ENCODE data around the gene SPEG. TPM values are rescaled to one million over a fixed set of nuclear protein-coding genes. Genes with fewer than 3 reads are reported as not detected.

Gene SPEG
- total and polyA plus RNA-seq, 2 of the 8 experiments (the other 6 are each of a cell fraction or from before 2014, with no cell fraction given): 19.9 to 32.0 TPM

GRCh38 chr2:219446101-219446504, 11.5 kb downstream of the SPEG start:
- FAIRE-seq: no peak
- H4K8ac ChIP-seq (ENCODE audit: extremely low read depth, insufficient read depth, low read length): no peak overlapping the region
- TF ChIP-seq RAD21 (IDR thresholded peaks at IDR 0.05 in 1 of 2, conservative IDR thresholded peaks at IDR 0.05 in 1 of 2; ENCODE audit: low read depth in 2 of 2, low read length in 2 of 2): no peak
- TF ChIP-seq TAF1 (IDR thresholded peaks at IDR 0.05; ENCODE audit: low read depth, low read length): no peak
- no peak for TF ChIP-seq CREB1 (IDR thresholded peaks at IDR 0.05)
- TF ChIP-seq TBP (IDR thresholded peaks at IDR 0.05; ENCODE audit: low read depth, low read length): no peak
- no peak for TF ChIP-seq EP300 (IDR thresholded peaks at IDR 0.05; ENCODE audit: borderline replicate concordance in 1 of 2, low read depth in 2 of 2, low read length in 2 of 2)

More at GRCh38 chr2:219446101-219446504, 11.5 kb downstream of the SPEG start:
- no peak overlapping the region for H3K18ac ChIP-seq (ENCODE audit: extremely low read depth, low read length)
- H3K4me2 ChIP-seq (ENCODE audit: insufficient read depth in 1 of 2, low read depth in 2 of 2, low read length in 2 of 2): no peak overlapping the region
- H3K56ac ChIP-seq (replicated peaks; ENCODE audit: insufficient read length, low read depth, low read length): no peak overlapping the region
- no peak overlapping the region for H3K9ac ChIP-seq (replicated peaks in 1 of 4; ENCODE audit: extremely low read depth in 1 of 4, low read depth in 3 of 4, low read length in 3 of 4)
- H2BK12ac ChIP-seq (ENCODE audit: low read depth, low read length): no peak overlapping the region
- no peak overlapping the region for H2BK120ac ChIP-seq (replicated peaks; ENCODE audit: low read depth, low read length)
- CTCF ChIA-PET (ENCODE audit: partially characterized antibody): interaction anchor here (7.5 to 113.1 kb wide), 3 partner anchors 12 to 43 kb away, joined by 72 to 7248 read pairs (median 7248); partner anchors contain the start of genes ASIC4, CHPF, DES and GMPPA
- no peak overlapping the region for H2BK15ac ChIP-seq (ENCODE audit: low read length)
- DNase-seq (ENCODE audit: low read depth in 1 of 2, low spot score in 2 of 2): no peak
- H3K4me1 ChIP-seq (replicated peaks in 1 of 4; ENCODE audit: control insufficient read depth in 3 of 4, insufficient read depth in 4 of 4, low read length in 3 of 4): peaks cover 0 to 29% (median 14%) of the 10 kb centered on the region in 4 experiments; a peak in 6 of 7 replicates
- H3K4me3 ChIP-seq (ENCODE audit: extremely low read depth in 1 of 4, insufficient read depth in 2 of 4, low read depth in 3 of 4, low read length in 4 of 4): no peak overlapping the region
- 46% methylated on average over 5 of the region's 6 CpGs; no CpG with 5 or more reads in 1 of the 2 experiments for WGBS, 2 experiments (ENCODE audit: extremely low coverage in 1 of 2, insufficient coverage in 1 of 2, insufficient read length in 1 of 2, insufficient replicate concordance in 2 of 2, low coverage in 1 of 2, low lambda C conversion rate in 2 of 2, missing lambda C conversion rate in 1 of 2)
- peaks cover 6 to 35% (median 28%) of the 10 kb centered on the region in 4 experiments for H3K27me3 ChIP-seq (replicated peaks in 1 of 4; ENCODE audit: control insufficient read depth in 3 of 4, extremely low read depth in 1 of 4, insufficient read depth in 3 of 4, low read length in 3 of 4)
- no peaks in the 10 kb centered on the region for H3K36me3 ChIP-seq (ENCODE audit: control insufficient read depth in 2 of 4, insufficient read depth in 4 of 4, low read length in 3 of 4)
- peaks cover 2 to 16% of the 10 kb centered on the region in 2 experiments for H4K20me1 ChIP-seq (replicated peaks in 1 of 2; ENCODE audit: control insufficient read depth in 1 of 2, insufficient read depth in 2 of 2, low read length in 2 of 2)
- no peak overlapping the region for H2BK20ac ChIP-seq (ENCODE audit: low read length)
- no peak overlapping the region for H3K27ac ChIP-seq (ENCODE audit: low read depth, low read length)
- H2BK5ac ChIP-seq (ENCODE audit: low read depth, low read length): no peak overlapping the region
- POLR2A ChIA-PET (ENCODE audit: partially characterized antibody): interaction anchor here (0.9 to 2.3 kb wide), 9 partner anchors 10 to 72 kb away, joined by 3 to 13 read pairs (median 5); no protein-coding TSS in a partner anchor
- H3K23me2 ChIP-seq (ENCODE audit: low read depth, low read length): peaks cover 11% of the 10 kb centered on the region; the same call in 1 of the 2 replicates
- H3K14ac ChIP-seq (ENCODE audit: insufficient read length): no peak overlapping the region
- H2AK5ac ChIP-seq (ENCODE audit: low read depth, low read length): no peak overlapping the region
- H3K23ac ChIP-seq (ENCODE audit: insufficient read length): no peak overlapping the region
- H3K9me3 ChIP-seq (ENCODE audit: insufficient read depth in 2 of 2, low read depth in 1 of 2, low read length in 1 of 2): no peaks in the 10 kb centered on the region
- H2AFZ ChIP-seq (ENCODE audit: low read length): no peak overlapping the region
- H4K5ac ChIP-seq (ENCODE audit: insufficient read length, low read depth, low read length): no peak overlapping the region
- H3K79me1 ChIP-seq (ENCODE audit: low read depth, low read length): no peaks in the 10 kb centered on the region
- H3K4ac ChIP-seq (replicated peaks; ENCODE audit: insufficient read length, low read depth, low read length): no peak overlapping the region
- H3K79me2 ChIP-seq (ENCODE audit: control insufficient read depth in 1 of 2, insufficient read depth in 2 of 2, low read length in 2 of 2): no peaks in the 10 kb centered on the region
- peak overlapping the region; percentile 6 for H4K91ac ChIP-seq (replicated peaks; ENCODE audit: insufficient read length, low read length)
